HFF-Myc (cell line): ENCODE data around the gene PNMA3.
"Not testable (repeated sequence)": the region's sequence is repeated elsewhere in the genome, so short reads cannot be mapped to it uniquely, and the experiment has no call there.

Source experiments
- DNase-seq: peaks from one replicate; pipeline ENCODE4 v3.0.0-alpha.2; 2011; ENCODE audit warnings: low read depth; ENCODE audit errors: extremely low read depth
- H3K4me3 ChIP-seq: replicated peaks from 2 replicates; pipeline ENCODE4 v1.5.1; 2011; ENCODE audit warnings: low read depth, mild to moderate bottlenecking, control low read depth, low read length
- TF ChIP-seq, protein P1 (sequence below): IDR thresholded peaks from 2 replicates; pipeline ENCODE4 v1.5.1; 2012; ENCODE audit warnings: mild to moderate bottlenecking, low read depth, low read length, control low read depth; ENCODE audit errors: missing control alignments

The PNMA3 gene

DNA sequence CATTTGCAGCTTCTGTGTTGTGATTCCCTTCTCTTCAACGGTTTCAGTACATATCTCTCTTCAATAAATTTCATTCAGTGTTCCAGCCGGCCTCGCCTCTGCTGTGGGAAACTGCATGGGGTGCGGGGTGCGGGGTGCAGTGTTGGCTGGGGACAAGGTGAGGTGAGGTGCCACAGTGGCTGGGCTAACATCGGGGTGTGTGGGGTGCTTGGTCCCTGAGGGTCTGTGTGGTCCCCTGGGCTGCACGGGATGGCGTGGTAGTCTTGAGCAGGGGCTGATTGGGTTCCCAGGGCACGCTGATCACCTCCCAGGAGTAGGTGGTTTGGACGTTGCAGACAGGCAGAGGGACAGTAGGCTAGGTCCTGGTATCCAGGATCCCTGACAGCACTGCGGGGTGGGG lies 18.7 kb downstream of the PNMA3 start:
- H3K4me3 ChIP-seq, result no peak overlapping the region
- no peak for DNase-seq
- TF ChIP-seq, protein P1, sequence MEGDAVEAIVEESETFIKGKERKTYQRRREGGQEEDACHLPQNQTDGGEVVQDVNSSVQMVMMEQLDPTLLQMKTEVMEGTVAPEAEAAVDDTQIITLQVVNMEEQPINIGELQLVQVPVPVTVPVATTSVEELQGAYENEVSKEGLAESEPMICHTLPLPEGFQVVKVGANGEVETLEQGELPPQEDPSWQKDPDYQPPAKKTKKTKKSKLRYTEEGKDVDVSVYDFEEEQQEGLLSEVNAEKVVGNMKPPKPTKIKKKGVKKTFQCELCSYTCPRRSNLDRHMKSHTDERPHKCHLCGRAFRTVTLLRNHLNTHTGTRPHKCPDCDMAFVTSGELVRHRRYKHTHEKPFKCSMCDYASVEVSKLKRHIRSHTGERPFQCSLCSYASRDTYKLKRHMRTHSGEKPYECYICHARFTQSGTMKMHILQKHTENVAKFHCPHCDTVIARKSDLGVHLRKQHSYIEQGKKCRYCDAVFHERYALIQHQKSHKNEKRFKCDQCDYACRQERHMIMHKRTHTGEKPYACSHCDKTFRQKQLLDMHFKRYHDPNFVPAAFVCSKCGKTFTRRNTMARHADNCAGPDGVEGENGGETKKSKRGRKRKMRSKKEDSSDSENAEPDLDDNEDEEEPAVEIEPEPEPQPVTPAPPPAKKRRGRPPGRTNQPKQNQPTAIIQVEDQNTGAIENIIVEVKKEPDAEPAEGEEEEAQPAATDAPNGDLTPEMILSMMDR, result no peak

DNA sequence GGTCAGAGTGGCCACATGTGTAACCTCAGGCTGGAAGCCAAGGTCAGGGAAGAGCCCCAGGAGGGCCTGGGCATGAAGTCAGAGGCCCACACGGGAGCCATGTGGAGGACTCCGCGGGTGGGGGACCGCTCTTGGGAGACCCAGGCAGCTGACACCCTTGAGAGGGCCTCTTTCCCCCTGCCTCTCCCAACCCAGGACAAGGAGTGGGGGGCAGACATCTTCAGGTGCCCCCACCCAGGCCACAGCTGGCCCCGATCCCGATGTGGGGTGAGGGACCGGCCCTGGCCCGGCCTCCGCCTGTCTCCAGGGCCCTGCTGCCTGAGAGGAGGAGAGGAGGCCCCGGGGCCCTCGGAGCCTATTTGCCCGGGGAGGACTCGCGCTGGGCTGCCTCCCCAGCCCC lies 19.1 kb downstream of the PNMA3 start:
- DNase-seq, result no peak
- H3K4me3 ChIP-seq, result no peak overlapping the region
- TF ChIP-seq, protein P1, result no peak

DNA sequence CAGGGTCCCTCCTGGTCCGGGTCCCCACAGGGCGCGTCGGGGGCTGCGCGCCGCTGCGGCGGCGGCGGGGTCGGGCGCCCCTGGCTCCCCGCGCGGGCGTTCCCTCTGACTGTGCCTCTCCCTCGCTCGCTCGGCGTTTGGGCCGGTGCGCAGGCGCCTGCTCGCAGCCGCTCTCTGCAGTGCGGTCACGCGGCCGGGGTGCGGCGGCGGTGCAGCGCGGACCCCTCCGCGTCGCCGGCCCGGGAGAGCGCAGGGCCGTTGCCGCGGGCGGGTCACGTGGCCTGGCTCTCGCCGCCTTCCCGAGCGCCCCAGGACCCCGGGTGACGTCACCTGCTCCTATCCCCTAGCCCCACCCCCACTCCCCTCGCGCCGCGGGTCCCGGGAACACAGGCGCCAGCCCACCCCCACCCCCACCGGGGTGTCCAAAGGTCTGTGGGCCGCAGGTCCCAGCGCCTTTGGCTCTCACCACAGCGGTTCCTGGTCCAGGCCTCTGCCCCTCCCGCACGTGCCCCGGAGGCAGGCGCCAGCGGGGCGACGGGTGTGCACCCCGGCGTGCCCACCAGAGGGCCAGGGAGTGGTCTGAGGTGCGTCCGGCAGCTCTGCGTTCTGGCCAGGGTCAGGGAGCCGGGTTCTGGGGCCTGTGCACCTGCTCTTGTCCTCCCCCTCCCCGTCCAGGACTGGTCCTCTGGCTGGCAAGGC lies 21.3 kb downstream of the PNMA3 start:
- not testable (repeated sequence) for DNase-seq, H3K4me3 ChIP-seq

DNA sequence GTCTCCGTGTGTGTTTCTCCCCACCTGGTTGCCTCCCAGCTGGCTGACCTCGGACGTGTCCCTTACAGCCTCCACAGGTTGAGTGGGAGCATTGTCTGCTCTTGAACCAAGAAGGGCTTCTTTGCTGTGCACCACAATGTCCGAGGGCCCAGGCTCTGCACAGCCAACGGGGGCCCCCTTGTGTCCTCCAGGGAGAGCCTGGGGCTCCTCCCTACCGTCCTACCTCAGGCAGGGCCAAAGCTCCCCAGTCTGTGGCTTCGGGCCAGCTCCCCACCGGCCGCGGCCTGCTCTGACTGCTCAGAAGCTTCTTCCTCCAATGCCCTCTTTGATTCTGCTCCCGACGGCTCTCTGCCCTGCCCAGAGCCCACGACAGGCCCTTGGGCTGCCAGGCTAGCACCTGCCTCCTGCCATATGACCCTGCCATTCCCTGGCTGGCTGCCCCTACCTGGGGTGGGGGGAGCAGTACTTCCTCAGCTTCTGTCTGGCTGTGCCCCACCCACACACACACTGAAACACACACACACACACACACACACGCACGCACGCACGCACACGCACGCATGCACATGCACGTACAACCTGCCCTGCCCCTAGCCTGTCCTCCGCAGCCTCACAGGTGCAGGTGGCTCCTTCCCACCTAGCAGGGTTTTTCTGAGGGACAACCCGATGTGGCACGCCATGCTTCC lies 27.1 kb downstream of the PNMA3 start:
- not testable (repeated sequence) for H3K4me3 ChIP-seq, DNase-seq

DNA sequence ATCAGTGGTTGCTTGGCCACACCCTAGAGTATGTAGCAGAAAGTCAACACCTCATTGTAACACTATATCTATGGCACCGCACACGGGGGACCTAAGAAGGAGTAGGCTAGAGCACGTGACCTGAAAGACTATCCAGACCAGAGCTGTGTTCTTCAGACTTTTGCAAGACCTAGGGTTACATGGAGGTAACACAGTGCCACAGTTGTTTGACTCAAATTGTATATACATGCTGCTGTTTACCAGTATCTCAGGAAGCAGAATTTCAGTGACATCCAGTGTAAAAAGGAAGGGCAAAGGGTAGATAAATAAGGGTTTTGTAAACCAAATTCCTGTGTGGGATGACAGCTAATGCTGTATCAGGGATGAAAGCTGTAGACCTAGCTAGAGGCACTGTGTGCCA lies 46.1 kb downstream of the PNMA3 start:
- DNase-seq, result no peak
- TF ChIP-seq, protein P1, result no peak

DNA sequence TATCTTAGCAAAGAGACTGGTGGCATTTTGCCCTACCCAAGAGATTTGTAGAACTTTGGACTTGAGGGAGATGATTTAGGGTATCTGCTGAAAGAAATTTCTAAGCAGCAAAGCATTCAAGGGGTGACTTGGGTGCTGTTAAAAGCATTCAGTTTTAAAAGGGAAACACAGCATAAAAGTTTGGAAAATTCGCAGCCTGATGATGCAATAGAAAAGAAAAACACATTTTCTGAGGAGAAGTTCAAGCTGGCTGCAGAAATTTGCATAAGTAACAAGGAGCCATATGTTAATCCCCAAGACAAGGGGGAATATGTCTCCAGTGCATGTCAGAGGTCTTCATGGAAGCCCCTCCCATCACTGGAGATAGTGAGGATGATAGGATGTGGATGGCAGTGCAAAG lies 48.7 kb downstream of the PNMA3 start:
- not testable (repeated sequence) for DNase-seq, H3K4me3 ChIP-seq

More for the DNA sequence above, 46.1 kb downstream of the PNMA3 start:
- no peak overlapping the region for H3K4me3 ChIP-seq

DNA sequence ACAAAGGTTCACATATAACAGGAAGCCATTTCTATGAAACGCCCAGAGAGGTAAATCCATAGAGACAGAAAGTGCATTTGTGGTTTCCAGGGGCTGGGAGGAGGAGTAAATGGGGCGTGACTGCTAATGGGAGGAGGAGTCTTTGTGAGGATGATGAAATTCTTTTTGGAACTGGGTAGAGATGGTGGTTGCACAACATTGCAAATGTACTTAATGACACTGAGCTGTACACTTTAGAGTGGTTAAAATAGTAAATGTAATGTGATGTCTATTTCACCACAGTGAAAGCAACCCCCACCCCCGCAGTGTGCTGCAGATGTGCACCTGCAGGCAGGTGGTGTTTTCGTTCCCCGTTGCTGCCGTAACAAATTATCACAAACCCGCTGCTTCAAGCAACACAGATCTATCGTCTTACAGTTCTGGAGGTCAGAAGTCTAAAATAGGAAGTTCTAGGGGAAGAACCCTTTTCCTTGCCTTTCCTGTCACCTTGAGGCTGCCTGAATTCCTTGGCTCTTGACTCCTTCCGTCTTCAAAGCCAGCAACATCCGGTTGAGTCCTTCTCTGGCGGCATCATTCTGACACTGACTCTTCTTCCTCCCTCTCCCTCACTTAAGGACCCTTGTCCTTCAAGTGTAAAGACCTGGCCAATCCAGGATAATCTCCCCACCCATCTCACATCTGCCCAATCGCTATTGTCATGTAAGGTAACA lies 50.0 kb downstream of the PNMA3 start:
- H3K4me3 ChIP-seq, DNase-seq: not testable (repeated sequence)
